ENCODE results near the gene FBXO46.

FBXO46 gene

GRCh38 chr19:45766296-45766868 lies 35.7 kb upstream of the FBXO46 start:
- Histone ChIP-seq H3K27me3 (ENCODE audit: insufficient read depth, poor library complexity, severe bottlenecking) (peaks cover 36% of the 10 kb centered on the region), H3K4me3 (replicated peaks; ENCODE audit: insufficient read depth, low read length) (no peak overlapping the region), H3K27ac (replicated peaks) (no peak overlapping the region)
- DNase-seq (ENCODE audit: low read depth in 1 of 2, low spot score in 1 of 2): no peak
- TF ChIP-seq CTCF (IDR thresholded peaks at IDR 0.05; ENCODE audit: insufficient read depth, low read length) (no peak), REST (IDR thresholded peaks at IDR 0.05; ENCODE audit: insufficient replicate concordance, low read depth) (no peak), GABPA (IDR thresholded peaks at IDR 0.05; ENCODE audit: low read depth) (no peak), SPI1 (IDR thresholded peaks at IDR 0.05; ENCODE audit: borderline replicate concordance, low read depth) (no peak), POLR2AphosphoS5 (IDR thresholded peaks at IDR 0.05; ENCODE audit: low read depth) (no peak)

GRCh38 chr19:45765702-45766295 lies 35.1 kb upstream of the FBXO46 start:
- TF ChIP-seq REST (IDR thresholded peaks at IDR 0.05; ENCODE audit: insufficient replicate concordance, low read depth) (no peak), POLR2AphosphoS5 (IDR thresholded peaks at IDR 0.05; ENCODE audit: low read depth) (no peak), CTCF (IDR thresholded peaks at IDR 0.05; ENCODE audit: insufficient read depth, low read length) (no peak), GABPA (IDR thresholded peaks at IDR 0.05; ENCODE audit: low read depth) (no peak), SPI1 (IDR thresholded peaks at IDR 0.05; ENCODE audit: borderline replicate concordance, low read depth) (no peak)
- DNase-seq (ENCODE audit: low read depth in 1 of 2, low spot score in 1 of 2): no peak
- H3K4me3 ChIP-seq (replicated peaks; ENCODE audit: insufficient read depth, low read length): no peak overlapping the region
- H3K27me3 ChIP-seq (ENCODE audit: insufficient read depth, poor library complexity, severe bottlenecking): peaks cover 30% of the 10 kb centered on the region
- no peak overlapping the region for H3K27ac ChIP-seq (replicated peaks)

GRCh38 chr19:45764945-45765701 lies 34.4 kb upstream of the FBXO46 start:
- Histone ChIP-seq H3K27ac (replicated peaks) (no peak overlapping the region), H3K27me3 (ENCODE audit: insufficient read depth, poor library complexity, severe bottlenecking) (peaks cover 32% of the 10 kb centered on the region), H3K4me3 (replicated peaks; ENCODE audit: insufficient read depth, low read length) (no peak overlapping the region)
- TF ChIP-seq POLR2AphosphoS5 (IDR thresholded peaks at IDR 0.05; ENCODE audit: low read depth) (no peak), GABPA (IDR thresholded peaks at IDR 0.05; ENCODE audit: low read depth) (no peak), CTCF (IDR thresholded peaks at IDR 0.05; ENCODE audit: insufficient read depth, low read length) (no peak)
- no peak for DNase-seq (ENCODE audit: low read depth in 1 of 2, low spot score in 1 of 2)
